HEK293T (cell line): Measurements from ENCODE around the gene SLC38A1.

Experiments
- ARNT ChIP-seq: fragments of 450-650 bp; IDR thresholded peaks from 2 replicates; pipeline ENCODE4 v1.6.1; 2017; ENCODE audit warnings: mild to moderate bottlenecking
- FOXK2 ChIP-seq: fragments of 450-650 bp; IDR thresholded peaks from 2 replicates; pipeline ENCODE4 v1.6.1; 2016; ENCODE audit warnings: mild to moderate bottlenecking
- FOXM1 ChIP-seq: fragments of 450-650 bp; IDR thresholded peaks from 2 replicates; pipeline ENCODE4 v1.6.1; 2017; ENCODE audit warnings: mild to moderate bottlenecking, borderline replicate concordance
- SP1 ChIP-seq: fragments of 450-650 bp; IDR thresholded peaks from 2 replicates; pipeline ENCODE4 v1.6.1; 2017
- TARDBP ChIP-seq: fragments of 450-650 bp; IDR thresholded peaks from 2 replicates; pipeline ENCODE4 v1.6.1; 2016
- ZNF384 ChIP-seq: fragments of 450-650 bp; IDR thresholded peaks from 2 replicates; pipeline ENCODE4 v1.6.1; 2016

GRCh38 chr12:46134852-46135251 lies 134.0 kb downstream of the SLC38A1 start:
- TF ChIP-seq ZNF384, result no peak
- TF ChIP-seq FOXM1, result no peak
- TF ChIP-seq FOXK2, result no peak
- no peak for TF ChIP-seq TARDBP
- TF ChIP-seq SP1, result no peak
- no peak for TF ChIP-seq ARNT
